Stimulated activated CD8-positive, alpha-beta memory T cell treated with anti-CD3 and anti-CD28 coated beads, Interleukin-12 subunit alpha, Interleukin-12 subunit beta, amount 100 ng/mL, for 4 hours (primary cell): ENCODE measurements around the gene ECM1.

Experiments
- DNase-seq: peaks from one replicate; pipeline ENCODE4 v3.0.0-alpha.2; 2020; ENCODE audit warnings: low read depth

The ECM1 gene

GRCh38 chr1:150545486-150546032 is 37.6 kb downstream of the ECM1 start:
- DNase-seq: no peak

GRCh38 chr1:150546294-150546937 is 38.5 kb downstream of the ECM1 start:
- no peak for DNase-seq

- no peak for DNase-seq
These were observed 40.4 kb downstream of the ECM1 start for GRCh38 chr1:150548324-150548631.

GRCh38 chr1:150548632-150549495 is 41.0 kb downstream of the ECM1 start, which contains the start of gene ADAMTSL4:
Gene ADAMTSL4, plus strand, starts transcription at chr1:150549408. Its CDS starts 2,881 bp downstream, at chr1:150552289.
- no peak for DNase-seq

- no peak for DNase-seq
These were observed 41.8 kb downstream of the ECM1 start for GRCh38 chr1:150549496-150550221.

GRCh38 chr1:150550222-150551050 is 42.5 kb downstream of the ECM1 start:
- DNase-seq: no peak

- DNase-seq: no peak
These were observed 43.3 kb downstream of the ECM1 start for GRCh38 chr1:150551051-150551783.

GRCh38 chr1:150551784-150552127 is 43.8 kb downstream of the ECM1 start:
- DNase-seq: no peak

- no peak for DNase-seq
These were observed 44.4 kb downstream of the ECM1 start for GRCh38 chr1:150552128-150552910.

GRCh38 chr1:150552911-150553289 is 45.0 kb downstream of the ECM1 start:
- no peak for DNase-seq

- DNase-seq: no peak
These were observed 45.6 kb downstream of the ECM1 start for GRCh38 chr1:150553392-150554085.

- no peak for DNase-seq
These were observed 46.2 kb downstream of the ECM1 start for GRCh38 chr1:150554086-150554452.

- no peak for DNase-seq
These were observed 47.5 kb downstream of the ECM1 start for GRCh38 chr1:150555198-150555970.

- no peak for DNase-seq
These were observed 48.3 kb downstream of the ECM1 start for GRCh38 chr1:150555971-150556865.

- no peak for DNase-seq
These were observed 49.2 kb downstream of the ECM1 start for GRCh38 chr1:150557065-150557600.

- DNase-seq: no peak
These were observed 49.9 kb downstream of the ECM1 start for GRCh38 chr1:150557813-150558212.

- DNase-seq: no peak
These were observed 50.4 kb downstream of the ECM1 start for GRCh38 chr1:150558303-150558704.
